GM19324 (cell line): Measurements from ENCODE around the gene IL1R2.

Experiments
- ATAC-seq: cut with Tn5 transposase; IDR thresholded peaks from one replicate; pipeline ENCODE4 v1.9.1; 2021; ENCODE audit warnings: mild to moderate bottlenecking, moderate library complexity; ENCODE audit not compliant: unreplicated experiment, low FRiP score

Gene IL1R2, protein sequence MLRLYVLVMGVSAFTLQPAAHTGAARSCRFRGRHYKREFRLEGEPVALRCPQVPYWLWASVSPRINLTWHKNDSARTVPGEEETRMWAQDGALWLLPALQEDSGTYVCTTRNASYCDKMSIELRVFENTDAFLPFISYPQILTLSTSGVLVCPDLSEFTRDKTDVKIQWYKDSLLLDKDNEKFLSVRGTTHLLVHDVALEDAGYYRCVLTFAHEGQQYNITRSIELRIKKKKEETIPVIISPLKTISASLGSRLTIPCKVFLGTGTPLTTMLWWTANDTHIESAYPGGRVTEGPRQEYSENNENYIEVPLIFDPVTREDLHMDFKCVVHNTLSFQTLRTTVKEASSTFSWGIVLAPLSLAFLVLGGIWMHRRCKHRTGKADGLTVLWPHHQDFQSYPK

DNA sequence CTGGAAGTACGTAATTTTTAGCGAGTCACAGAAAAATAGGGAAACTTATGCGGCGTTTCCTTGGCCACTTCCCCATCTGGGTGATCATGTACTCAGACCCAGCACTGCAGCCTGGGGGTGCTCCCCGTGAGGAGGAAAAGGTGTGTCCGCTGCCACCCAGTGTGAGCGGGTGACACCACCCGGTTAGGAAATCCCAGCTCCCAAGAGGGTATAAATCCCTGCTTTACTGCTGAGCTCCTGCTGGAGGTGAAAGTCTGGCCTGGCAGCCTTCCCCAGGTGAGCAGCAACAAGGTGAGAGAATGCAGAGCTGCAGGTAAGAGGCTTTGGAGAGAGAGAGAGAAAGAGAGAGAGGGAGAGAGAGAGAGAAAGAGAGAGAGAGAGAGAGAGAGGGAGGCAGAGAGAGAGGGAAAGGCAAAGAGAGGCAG lies at the start of gene IL1R2:
Gene IL1R2, plus strand, starts transcription at position 240 of the 425 bp plus-strand sequence. CDS start 16,616 bp downstream, outside the sequence.
- ATAC-seq, result no peak

DNA sequence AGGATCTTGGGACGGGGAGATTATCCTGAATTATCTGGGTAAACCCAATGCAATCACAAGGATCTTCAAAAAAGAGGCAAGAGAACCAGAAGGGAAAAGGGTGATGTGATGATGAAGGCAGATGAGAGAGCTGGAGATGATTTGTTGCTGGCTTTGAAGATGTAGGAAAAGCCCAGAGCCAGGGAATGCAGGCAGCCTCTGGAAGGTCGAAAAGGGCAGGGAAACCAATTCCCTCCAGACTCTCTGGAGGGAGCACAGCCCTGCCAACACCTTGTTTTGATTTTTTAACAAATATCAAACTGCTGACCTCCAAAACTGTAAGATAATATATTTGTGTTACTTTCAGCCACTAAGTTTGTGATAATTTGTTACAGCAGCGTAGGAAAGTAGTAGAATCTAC lies 48.9 kb upstream of the IL1R2 start:
- ATAC-seq, result no peak

DNA sequence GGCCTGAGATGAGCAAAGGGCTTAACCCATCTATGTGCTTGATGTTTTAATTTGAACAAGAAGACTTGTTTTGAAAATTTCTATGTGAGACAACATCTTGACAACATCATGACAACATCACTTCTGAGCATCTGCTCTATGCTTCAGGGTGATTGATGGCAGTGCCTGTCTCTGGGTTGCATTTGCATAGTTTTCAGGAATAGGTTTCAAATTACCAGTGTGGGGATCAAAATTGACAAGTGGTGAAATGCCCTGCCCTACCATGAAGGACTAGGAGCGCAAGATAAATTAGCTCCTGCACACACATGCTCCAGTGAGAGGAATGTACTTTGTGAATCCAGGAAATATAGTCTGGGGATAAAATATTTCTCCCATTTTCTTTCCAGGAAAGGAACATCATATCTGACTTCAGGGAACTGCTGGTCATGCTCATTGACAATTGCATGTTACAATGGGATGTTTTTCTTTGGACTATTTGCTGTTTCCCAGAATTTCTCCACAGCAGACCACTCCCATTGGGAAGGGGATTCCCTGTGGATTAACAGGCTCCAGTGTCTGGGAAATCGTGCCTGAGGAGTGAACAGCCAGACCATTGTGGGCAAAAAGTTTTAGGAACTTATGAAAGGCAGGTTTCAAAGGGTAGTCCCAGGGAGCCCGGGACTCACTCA lies 45.3 kb upstream of the IL1R2 start:
- no peak for ATAC-seq

DNA sequence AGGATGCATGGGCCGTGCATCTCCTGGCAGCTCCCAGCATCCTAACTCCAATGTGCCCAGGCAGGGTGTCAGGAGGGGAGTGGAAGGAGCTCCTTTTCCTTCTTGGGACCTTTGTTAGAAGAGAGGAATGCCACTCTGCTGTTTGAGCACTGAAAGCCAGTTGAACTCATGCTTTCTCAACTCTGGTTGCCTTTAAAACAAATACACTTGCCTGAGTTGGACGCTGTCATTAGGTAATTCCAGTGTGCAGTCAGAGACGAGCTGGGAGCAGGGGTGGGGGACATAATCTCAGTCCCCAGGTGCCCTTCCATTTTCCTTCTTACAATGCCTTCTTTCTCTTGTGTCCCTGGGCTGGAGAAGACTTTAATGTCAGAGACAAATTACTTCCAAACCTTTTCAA lies 44.4 kb upstream of the IL1R2 start:
- ATAC-seq, result no peak

DNA sequence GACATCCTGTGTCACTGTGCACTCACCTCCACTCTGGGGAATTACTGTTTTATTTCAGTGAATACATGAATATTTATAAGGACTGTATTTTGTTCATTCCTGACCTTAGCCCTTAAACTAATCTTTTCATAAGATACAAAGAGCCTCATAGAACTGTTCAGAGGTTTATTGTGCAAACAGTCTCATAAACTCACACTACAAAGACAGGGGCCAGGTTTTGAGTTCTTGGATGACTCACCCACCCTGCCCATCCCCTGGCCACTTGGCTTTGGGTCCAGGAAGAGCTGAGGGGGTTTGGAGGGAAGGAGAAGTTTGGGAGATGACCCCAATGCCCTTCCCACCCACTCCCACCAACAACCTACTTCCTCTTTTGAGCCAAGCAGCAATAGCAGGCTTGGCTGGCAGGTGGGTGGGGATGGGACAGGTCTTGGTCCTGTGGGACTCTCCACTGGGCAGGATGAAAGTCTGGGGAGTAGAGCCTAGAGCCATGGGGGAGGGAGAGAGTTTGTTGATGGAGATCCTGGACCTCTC lies 43.1 kb upstream of the IL1R2 start:
- ATAC-seq, result no peak

DNA sequence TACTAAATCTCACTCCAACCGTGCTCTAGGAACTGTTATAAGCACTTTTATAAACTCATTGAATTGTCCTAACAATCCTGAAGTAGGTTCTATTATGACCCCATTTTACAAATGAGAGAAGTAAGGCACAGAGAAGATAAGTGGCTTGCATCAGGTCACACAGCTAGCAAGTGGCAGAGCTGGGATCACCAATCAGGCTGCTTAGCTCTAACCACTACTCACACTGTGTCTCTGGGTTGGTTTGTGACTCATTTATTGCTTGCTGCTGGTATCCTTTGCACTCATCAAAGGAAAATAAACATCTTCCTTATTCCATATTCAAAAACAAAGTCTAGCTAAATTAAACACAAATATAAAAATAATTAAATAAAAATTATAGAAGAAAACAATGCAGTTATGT lies 42.5 kb upstream of the IL1R2 start:
- ATAC-seq, result no peak

DNA sequence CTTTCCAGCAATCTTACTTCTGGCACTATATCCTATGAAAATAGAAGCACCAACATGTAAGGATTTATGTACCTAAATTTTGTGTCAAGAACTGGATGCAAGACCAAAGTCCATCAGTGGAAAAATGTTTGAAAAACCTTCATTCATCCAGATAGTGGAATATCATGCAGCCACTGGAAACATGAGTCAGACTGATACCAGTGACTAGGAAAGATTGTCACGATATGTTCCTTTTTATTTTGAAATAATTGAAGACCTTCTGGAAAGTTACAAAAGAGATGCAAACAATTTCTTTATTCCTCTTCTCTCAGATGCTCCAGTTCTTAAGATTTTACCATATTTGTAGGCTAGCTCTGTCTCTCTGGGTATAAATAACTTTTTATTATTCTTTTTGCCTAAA lies 40.5 kb upstream of the IL1R2 start:
- no peak for ATAC-seq

DNA sequence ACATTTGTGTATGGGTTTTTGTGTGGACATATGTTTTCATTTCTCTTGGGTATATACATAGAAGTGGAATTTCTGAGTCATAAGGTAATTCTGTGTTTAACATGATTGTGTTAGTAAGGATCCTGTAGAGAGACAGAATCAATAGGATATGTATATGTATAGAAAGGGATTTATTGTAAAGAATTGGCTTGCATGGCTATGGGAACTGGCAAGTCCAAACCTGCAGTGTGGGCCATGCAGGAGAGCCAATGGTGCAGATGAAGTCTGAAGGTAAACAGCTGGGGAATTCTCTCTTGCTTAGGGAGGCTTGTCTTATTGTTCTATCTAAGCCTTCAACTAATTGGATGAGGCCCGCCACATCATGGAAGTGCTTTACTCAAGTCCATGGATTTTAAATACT lies 39.2 kb upstream of the IL1R2 start:
- no peak for ATAC-seq

DNA sequence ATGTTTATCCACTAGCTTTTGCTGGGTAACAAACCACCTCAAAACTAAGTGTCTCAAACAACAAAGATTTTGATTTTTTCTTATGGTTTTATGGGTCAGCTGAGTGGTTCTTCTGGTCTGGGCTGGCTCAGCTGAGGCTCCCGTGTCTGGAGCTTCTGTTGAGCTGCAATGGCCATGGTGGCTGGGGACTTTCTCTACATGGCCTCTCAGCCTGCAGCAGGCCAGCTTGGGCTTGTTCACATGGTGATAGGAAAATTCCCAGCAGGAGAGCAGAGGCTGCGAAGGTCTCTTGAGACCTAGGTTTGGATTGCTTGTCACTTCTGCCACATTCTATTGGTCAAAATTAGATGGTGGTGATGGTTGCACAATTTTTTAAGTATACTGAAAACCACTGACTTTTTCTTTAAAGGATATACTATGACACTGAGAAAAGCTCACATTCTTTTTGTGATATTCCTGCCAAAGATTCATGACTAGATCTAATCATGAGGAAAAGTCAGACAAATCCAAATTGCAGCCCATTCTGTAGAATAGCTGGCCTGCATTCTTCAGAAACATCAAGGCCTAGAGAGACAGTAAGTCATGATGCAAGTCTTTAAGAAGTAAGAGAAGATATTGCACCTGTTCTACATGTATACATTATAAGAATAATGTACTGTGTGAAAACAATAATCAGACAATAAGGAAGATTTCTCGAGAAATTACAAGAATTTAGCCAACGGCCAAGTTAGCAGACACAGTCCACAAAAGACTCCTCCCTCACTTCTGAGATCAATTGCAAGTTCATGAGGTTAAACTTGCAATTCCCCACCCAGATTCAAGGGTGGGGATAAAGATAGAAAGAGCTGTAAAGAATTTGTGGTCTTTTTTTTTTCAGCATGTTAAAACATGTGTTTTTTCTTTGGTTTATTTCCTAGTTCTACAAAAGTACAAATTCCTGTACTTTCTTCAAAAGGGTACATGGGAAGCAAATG lies 35.0 kb upstream of the IL1R2 start:
- ATAC-seq, result no peak

DNA sequence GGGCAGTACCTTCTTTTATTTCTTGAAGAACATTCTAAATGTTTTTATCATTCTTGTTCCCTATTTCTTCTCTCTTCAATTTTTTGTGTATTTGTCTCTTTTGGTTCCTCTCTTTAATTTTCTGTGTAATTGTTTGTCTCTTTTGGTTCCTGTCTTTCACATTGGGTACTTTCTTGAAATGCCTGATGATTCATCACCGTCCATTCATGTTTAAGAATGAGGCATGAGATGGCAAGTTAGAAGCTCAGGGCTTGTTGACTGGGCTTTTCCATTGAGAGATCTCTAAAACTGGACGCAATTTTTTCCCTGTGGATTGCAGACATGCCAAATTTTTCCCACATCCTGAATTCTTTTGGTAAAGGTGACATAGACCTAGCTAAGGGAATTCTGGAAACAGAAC lies 33.7 kb upstream of the IL1R2 start:
- no peak for ATAC-seq

DNA sequence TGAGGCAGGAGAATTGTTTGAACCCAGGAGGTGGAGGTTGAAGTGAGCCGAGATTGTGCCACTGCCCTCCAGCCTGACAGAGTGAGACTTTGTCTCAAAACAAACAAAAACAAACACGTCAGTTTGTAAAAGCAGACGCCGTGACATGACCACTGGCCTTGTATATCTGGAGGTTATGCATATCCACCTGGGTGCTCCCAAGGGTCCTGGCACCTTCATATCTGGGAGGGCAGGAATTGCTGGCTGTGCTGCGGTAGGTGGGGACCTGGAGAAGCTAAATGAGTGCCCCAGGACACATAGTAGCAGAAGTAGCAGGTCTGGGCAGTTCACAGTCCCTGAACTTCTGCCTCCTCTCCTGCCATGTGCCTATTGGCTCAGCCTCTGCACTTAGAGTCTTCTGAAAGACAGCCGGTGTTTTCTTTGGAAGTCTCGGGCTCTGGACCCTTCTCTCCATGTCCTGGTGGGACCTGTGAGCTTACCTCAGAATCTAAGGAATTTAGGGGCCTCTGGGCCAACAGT lies 30.9 kb upstream of the IL1R2 start:
- ATAC-seq, result no peak

DNA sequence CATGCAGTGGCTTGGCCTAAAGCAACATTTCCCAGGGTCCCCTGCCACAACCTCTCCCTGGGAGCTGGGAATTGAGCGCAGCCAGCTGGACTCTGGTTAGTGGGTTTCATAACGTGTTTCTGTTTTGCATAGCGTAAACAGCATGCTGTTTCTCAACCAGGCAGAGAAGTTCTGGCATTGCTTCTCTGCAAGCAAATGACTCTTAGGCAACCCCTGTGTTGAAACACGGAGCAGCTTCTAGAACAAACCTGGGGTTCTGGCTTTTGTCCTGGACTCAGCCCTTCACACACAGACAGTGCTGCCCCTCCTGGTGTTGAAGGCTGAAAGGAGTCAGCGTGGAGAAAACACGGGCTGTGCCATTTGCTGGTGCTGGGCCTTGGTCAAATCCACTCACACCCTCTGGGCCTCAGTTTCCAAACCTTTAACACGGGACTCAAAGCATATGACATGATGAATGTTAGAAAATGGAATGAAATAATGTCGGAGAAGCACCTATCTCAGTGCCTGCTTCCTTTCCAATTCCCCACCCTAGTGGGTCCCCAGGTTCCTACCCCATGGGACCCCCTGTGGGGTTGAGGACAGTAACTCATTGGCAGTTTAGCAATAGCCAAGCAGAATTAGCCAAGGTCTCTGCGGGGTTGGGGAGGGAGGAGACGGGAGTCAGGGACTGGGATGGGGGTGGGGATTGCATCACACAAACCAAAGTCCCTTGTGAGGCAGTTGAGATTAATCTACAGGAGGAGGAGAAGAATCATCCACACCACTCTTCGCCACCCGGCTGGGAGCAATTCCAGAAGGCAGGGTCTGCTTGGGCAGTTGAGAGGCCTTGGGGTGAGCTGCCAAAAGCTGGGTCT lies 30.2 kb upstream of the IL1R2 start:
- ATAC-seq, result no peak

DNA sequence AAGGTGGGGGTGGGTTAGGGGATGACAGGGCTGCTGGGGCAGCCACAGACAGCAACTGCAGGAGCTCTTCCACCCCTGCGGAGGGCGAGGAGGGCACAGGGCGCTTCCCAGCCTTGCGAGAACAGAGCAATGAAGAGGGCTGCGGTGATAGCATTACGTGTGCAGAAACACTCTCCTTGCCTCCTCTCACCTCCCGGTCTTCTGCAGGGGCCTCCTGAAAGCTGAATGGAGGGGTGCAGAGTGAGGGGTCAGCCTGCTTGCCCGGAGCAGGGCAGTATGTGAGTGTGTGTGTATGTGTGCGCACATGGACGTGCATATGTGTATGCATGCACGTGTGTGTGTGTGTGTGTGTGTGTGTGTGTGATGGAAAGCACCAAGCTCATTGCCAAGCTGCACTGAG lies 29.5 kb upstream of the IL1R2 start:
- no peak for ATAC-seq

DNA sequence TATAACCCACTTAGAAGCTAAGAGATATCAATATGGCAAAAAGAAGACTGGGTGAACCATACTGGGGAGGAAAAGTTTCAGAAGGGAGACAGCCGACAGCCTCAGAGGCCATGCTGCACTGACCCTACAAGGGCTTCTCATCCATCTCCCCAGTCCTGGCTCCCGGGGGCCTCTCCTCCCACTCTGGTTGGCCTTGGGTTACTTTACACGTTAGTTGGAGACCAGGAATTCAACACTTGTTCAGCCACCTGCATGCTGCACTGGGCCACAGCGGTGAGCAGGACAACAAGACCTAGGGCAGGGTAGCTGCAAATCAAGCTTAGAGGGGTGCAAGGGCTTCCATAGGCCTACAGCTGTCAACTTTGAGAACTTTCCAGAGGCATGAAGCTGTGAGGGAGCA lies 28.6 kb upstream of the IL1R2 start:
- ATAC-seq, result no peak

DNA sequence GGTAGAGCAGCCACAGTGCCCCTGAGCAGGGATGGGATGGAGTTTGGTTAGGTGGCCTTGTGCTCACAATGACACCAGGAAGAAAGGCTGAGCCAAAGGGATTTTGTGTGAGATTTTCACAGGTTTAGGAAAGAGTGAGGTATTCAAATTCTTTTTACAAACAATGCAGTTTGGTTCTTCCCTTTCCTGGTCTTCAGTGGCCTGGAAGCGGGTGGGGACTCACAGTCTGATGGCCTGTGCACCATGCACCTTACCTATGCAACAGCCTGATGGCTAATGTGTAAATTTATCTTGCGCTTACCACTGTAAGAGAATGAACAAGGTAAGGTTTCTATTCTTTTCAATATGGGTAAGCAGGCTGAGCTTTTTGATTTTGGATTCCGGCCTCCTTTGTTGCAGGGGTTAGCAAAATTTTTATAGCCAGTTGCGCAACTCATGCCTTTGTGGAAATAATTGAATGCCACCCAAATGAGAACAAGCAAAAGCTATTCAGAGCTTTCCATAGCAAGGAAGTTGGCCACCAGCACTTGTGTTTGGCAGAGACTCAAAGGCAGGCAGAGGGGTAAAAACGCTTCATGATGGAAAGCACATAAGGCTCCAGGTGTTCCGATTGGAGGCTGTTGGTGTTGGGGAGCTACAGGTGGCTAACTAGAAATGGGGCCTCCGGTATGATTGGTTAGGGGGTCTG lies 23.8 kb upstream of the IL1R2 start:
- ATAC-seq, result no peak

DNA sequence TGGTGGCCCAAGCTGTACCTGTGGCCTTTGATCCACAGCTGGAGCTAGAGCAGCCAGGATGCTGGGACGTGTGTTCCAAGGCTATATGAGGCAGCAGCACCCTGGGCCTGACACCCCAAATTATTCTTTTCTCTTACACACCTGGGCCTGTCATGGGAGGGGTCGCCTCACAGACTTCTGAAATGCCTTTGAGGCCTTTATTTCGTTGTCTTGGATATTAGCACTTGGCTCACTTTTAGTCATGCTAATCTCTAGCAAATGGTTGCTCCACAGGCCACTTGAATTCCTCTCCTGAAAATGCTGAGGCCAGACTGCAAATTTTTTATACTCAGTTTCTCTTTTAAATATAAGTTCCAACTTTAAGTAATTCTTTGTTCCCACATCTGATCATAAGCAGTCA lies 22.0 kb upstream of the IL1R2 start:
- ATAC-seq, result no peak

DNA sequence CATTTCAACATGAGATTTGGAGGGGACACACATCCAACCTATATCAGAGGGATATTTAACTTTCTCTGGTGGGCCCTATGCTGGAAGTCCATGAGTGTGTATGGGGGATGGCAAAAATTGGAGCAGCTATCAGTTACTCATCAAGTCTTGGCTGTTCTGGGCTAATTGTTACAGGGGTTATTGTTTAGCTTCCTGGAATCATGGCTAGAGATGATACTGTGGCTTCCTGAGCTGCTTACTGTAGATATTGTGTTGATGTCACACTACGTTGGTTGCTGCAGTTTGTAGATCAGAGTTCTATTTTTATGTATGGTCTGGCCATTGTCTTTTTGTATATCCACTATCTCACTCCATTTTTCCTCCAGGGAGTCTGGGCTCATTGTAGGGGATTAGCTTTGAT lies 20.9 kb upstream of the IL1R2 start:
- ATAC-seq, result no peak

DNA sequence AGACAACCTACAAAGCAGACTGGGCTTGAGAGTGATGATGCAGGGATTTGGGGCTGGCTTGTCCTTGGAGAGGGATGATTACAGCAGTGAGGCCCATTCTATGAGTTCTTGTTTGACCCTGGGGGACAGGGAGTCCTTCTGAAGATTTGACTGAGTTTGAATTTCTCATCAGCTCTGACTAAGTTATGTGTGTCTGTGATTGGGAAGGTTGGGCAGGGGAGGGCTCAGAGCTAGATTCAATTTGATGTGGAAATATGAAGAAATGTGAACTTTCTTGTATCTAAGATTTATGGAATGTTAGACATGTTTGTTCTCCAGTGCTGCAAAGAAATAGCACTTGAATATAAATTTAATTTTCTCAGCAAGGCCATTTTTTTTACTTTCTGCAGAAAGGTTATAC lies 19.9 kb upstream of the IL1R2 start:
- no peak for ATAC-seq
